ENCODE data around the gene CRYL1.

The CRYL1 gene

DNA sequence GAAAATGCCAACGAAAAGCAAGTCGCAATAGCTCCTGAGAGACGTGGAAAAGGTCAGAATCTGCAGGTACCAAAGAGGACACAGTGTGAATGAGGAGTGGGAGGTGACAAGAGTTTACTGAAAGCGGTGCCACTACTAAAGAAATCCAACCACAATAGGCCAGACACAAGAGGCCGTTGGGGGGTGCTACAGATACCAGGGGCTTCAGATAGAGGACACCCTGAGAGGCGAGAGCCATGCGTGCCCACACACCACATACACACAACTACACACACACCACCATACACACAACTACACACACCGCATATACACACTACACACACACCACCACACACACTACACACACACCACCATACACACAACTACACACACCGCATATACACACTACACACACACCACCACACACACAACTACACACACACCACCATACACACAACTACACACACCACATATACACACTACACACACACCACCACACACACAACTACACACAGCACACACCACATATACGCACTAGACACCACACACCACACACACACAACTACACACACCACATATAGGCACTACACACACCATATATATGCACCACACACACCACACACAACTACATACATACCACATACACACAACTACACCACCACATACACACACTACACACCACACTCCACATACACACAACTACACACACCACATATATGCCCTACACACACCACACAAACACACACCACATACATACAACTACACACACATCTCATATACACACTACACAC is 28.5 kb downstream of the CRYL1 start:
- H3K4me3 ChIP-seq (ENCODE audit: low read length) = no peak overlapping the region
- TF ChIP-seq, protein P1, sequence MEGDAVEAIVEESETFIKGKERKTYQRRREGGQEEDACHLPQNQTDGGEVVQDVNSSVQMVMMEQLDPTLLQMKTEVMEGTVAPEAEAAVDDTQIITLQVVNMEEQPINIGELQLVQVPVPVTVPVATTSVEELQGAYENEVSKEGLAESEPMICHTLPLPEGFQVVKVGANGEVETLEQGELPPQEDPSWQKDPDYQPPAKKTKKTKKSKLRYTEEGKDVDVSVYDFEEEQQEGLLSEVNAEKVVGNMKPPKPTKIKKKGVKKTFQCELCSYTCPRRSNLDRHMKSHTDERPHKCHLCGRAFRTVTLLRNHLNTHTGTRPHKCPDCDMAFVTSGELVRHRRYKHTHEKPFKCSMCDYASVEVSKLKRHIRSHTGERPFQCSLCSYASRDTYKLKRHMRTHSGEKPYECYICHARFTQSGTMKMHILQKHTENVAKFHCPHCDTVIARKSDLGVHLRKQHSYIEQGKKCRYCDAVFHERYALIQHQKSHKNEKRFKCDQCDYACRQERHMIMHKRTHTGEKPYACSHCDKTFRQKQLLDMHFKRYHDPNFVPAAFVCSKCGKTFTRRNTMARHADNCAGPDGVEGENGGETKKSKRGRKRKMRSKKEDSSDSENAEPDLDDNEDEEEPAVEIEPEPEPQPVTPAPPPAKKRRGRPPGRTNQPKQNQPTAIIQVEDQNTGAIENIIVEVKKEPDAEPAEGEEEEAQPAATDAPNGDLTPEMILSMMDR (IDR thresholded peaks at IDR 0.05; ENCODE audit: insufficient read depth, low read depth, low read length, missing control alignments) = no peak
- no peak for DNase-seq (ENCODE audit: low read depth)

DNA sequence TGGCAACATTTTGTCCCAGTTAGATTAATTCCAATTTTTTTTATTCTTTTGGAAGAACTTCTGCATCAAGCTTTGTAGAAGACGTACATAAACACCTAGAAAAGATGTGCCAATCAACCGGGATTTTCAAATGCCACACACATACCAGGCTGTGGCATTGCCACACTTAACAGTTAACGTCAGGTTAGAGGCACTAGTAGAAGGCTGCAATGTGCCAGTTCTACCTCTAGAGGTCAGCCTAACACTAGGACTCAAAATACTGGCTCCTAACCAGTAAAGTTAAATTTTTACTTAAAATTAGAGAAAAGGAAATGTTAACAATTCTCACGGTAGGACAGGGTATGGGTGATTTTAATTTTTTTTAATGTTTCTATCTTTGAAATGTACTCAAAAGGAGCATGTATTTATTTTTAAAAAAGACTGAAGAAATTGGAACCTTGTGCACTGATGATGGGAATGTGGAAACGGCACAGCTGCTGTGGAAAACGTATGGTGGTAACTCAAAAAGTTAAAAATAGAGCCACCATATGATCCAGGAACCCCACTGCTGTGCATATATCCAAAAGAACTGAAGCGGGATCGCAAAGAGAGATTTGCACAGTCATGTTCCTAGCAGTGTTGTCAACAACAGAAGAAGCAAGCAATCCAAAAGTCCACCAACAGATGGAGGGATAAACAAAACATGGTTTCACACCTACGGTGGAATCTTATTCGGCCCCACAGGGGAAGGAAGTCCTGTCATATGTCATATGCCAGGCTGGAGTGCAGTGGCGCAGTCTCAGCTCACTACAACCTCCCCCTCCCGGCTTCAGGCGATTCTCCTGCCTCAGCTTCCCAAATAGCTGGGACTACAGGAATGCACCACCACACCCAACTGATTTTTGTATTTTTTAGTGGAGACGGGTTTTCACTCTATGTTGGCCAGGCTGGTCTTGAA is 30.3 kb downstream of the CRYL1 start:
- DNase-seq (ENCODE audit: low read depth) = peak; percentile 81
- TF ChIP-seq, protein P1 (IDR thresholded peaks at IDR 0.05; ENCODE audit: insufficient read depth, low read depth, low read length, missing control alignments) = peak; percentile 97
- no peak overlapping the region for H3K4me3 ChIP-seq (ENCODE audit: low read length)

DNA sequence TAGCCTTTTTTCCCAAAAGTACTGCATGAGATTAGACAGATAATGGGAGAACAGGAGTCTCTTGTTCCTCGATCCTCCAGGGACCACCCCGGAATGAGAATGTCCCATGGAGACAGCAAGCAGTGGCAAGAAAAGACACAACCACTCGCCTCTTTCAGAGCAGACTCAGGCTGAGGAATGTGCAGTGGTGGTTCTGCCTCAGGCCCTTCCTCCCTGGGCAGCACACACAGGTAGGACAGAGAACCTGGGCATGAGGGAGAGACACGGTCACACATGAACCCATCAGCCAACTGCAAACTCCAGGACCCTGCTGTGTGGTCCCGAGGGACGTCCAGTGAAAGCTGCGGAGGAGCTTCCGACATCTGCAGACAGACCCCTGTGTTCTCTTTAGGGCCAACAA is 31.0 kb downstream of the CRYL1 start:
- TF ChIP-seq, protein P1 (IDR thresholded peaks at IDR 0.05; ENCODE audit: insufficient read depth, low read depth, low read length, missing control alignments) = no peak
- DNase-seq (ENCODE audit: low read depth) = peak; percentile 69
- no peak overlapping the region for H3K4me3 ChIP-seq (ENCODE audit: low read length)

DNA sequence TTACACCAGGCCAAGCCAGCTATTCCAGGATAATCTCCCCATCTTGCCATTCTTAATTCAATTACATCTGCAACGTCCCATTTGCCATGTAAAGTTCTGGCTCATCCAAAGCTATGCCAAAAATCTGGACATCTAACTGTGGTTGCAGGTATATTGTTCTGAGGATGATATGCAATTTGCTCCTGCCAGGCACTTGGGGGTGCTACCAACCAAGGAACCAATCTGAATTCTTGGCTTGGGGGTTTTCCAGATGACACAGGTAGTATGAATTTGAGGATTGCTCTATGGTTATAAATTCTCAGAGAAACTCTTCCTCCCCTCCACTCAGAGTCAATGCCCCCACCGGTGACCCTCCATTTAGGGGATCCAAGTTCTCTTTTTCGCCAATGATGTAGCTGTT is 33.0 kb downstream of the CRYL1 start:
- DNase-seq (ENCODE audit: low read depth) = peak; percentile 55

DNA sequence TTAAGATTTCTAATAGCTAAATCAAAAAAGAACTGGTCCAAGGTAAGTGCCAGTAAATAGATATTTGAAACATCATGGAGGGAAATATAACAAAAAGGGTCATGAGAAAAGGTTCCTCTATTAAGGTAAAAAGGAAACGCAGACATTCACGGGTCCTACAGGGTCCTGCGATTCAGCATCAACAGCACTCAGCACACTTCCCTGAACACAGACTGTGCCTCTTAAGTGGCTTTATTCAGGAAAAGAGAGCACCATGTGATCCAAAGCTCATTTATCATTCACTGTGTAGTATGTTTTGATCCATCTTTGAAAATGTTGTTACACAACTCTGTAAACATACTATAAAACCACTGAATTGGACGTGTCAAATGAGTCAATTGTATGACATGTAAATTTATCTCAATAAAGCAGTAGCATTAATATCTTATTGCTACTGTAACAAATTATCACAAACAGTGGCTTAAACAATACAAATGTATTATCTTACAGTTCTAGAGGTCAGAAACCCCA is 33.7 kb downstream of the CRYL1 start:
- DNase-seq (ENCODE audit: low read depth) = peak; percentile 61
- H3K4me3 ChIP-seq (ENCODE audit: low read length) = no peak overlapping the region
- TF ChIP-seq, protein P1 (IDR thresholded peaks at IDR 0.05; ENCODE audit: insufficient read depth, low read depth, low read length, missing control alignments) = no peak

More for the DNA sequence above, 33.0 kb downstream of the CRYL1 start:
- TF ChIP-seq, protein P1 (IDR thresholded peaks at IDR 0.05; ENCODE audit: insufficient read depth, low read depth, low read length, missing control alignments) = peak; percentile 43
- H3K4me3 ChIP-seq (ENCODE audit: low read length) = no peak overlapping the region

DNA sequence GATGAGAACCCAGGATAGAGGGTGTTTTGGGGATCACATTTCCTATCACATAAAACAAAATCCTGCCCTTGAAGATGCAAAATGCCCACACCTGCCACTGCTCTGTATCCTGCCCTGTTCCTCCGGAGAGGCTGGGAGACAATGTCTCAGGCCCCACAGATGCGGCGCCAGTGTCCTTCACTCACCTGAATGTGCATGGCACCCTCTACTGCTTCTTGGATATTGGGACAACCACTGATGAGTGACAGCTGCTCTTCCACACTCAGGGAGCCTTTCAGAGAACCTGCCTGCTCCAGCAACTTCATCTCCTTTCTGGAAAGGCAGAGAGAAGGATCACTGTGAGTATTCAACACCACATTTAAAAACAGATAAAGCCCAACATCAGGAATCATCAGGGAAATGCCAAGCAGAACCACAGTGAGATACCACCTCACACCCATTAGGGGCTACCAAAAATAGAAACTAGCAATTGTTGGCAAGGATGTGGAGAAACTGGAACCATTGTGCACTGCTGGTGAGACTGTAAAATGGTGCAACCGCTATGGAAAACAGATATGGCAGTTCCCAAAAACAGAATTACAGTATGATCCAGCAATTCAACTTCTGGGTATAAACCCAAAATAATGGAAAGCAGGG is 36.4 kb downstream of the CRYL1 start:
- DNase-seq (ENCODE audit: low read depth) = peak; percentile 26
- TF ChIP-seq, protein P1 (IDR thresholded peaks at IDR 0.05; ENCODE audit: insufficient read depth, low read depth, low read length, missing control alignments) = no peak
- H3K4me3 ChIP-seq (ENCODE audit: low read length) = no peak overlapping the region

All from epithelial cell of esophagus (primary cell).